ENCODE measurements around the gene CFAP44. TPM values are rescaled to one million over a fixed set of nuclear protein-coding genes. Genes with fewer than 3 reads are reported as not detected.

CFAP44 gene
- total RNA-seq, 1 experiment from 2014 or later: 2.4 TPM

GRCh38 chr3:113423699-113424098 lies 17.6 kb downstream of the CFAP44 start:
- TF ChIP-seq CTCF (IDR thresholded peaks at IDR 0.05; ENCODE audit: insufficient read depth in 1 of 2, low read depth in 1 of 2, low read length in 1 of 2, severe bottlenecking in 1 of 2, unreplicated experiment in 1 of 2): no peak
- ChIA-PET CTCF (no interaction called here), POLR2A (no interaction called here)
- H3K9me3 ChIP-seq: no peaks in the 10 kb centered on the region
- peaks cover 1% of the 10 kb centered on the region; the same call in 1 of the 2 replicates for H3K36me3 ChIP-seq (ENCODE audit: control insufficient read depth, insufficient read depth, low read length)
- DNase-seq: no peak
- Mint-ChIP-seq H3K4me3 (ENCODE audit: unreplicated experiment) (no peak overlapping the region), H3K4me1 (ENCODE audit: low read depth, unreplicated experiment) (no peaks in the 10 kb centered on the region), H3K36me3 (ENCODE audit: insufficient read depth, unreplicated experiment) (no peaks in the 10 kb centered on the region), H3K27ac (ENCODE audit: unreplicated experiment) (no peak overlapping the region), H3K9me3 (ENCODE audit: unreplicated experiment) (peaks cover 19% of the 10 kb centered on the region), H3K27me3 (ENCODE audit: insufficient read depth, unreplicated experiment) (no peaks in the 10 kb centered on the region)
- H3K27me3 ChIP-seq (replicated peaks; ENCODE audit: control insufficient read depth, insufficient read depth, low read length): no peaks in the 10 kb centered on the region
- BruUV-seq (replicated peaks): no TSS peak
- no peaks in the 10 kb centered on the region for H3K4me1 ChIP-seq
- no peak overlapping the region for H3K4me3 ChIP-seq (ENCODE audit: low read depth, low read length)
- intact Hi-C loops (cut with micrococcal nuclease; ENCODE audit: unreplicated experiment): no loop called here

GRCh38 chr3:113421082-113421481 lies 20.2 kb downstream of the CFAP44 start:
- POLR2A ChIA-PET: no interaction called here
- H3K4me1 ChIP-seq: no peaks in the 10 kb centered on the region

GRCh38 chr3:113409676-113410075 lies 31.6 kb downstream of the CFAP44 start:
- Histone ChIP-seq H3K9me3 (no peaks in the 10 kb centered on the region), H3K27me3 (replicated peaks; ENCODE audit: control insufficient read depth, insufficient read depth, low read length) (no peaks in the 10 kb centered on the region), H3K4me1 (no peaks in the 10 kb centered on the region), H3K4me3 (ENCODE audit: low read depth, low read length) (no peak overlapping the region), H3K36me3 (ENCODE audit: control insufficient read depth, insufficient read depth, low read length) (no peaks in the 10 kb centered on the region)
- H3K36me3 Mint-ChIP-seq (ENCODE audit: insufficient read depth, unreplicated experiment): no peaks in the 10 kb centered on the region
- H3K4me3 Mint-ChIP-seq (ENCODE audit: unreplicated experiment): no peak overlapping the region
- no peaks in the 10 kb centered on the region for H3K27me3 Mint-ChIP-seq (ENCODE audit: insufficient read depth, unreplicated experiment)
- BruUV-seq (replicated peaks): no TSS peak
- CTCF ChIA-PET: no interaction called here
- TF ChIP-seq CTCF (IDR thresholded peaks at IDR 0.05; ENCODE audit: insufficient read depth in 1 of 2, low read depth in 1 of 2, low read length in 1 of 2, severe bottlenecking in 1 of 2, unreplicated experiment in 1 of 2): no peak
- peaks cover 9% of the 10 kb centered on the region for H3K9me3 Mint-ChIP-seq (ENCODE audit: unreplicated experiment)
- POLR2A ChIA-PET: no interaction called here
- H3K27ac Mint-ChIP-seq (ENCODE audit: unreplicated experiment): no peak overlapping the region
- DNase-seq: no peak
- no peaks in the 10 kb centered on the region for H3K4me1 Mint-ChIP-seq (ENCODE audit: low read depth, unreplicated experiment)
- intact Hi-C loops (cut with micrococcal nuclease; ENCODE audit: unreplicated experiment): no loop called here

More at GRCh38 chr3:113421082-113421481, 20.2 kb downstream of the CFAP44 start:
- Mint-ChIP-seq H3K4me1 (ENCODE audit: low read depth, unreplicated experiment) (no peaks in the 10 kb centered on the region), H3K27ac (ENCODE audit: unreplicated experiment) (no peak overlapping the region), H3K36me3 (ENCODE audit: insufficient read depth, unreplicated experiment) (peaks cover 3% of the 10 kb centered on the region), H3K9me3 (ENCODE audit: unreplicated experiment) (peaks cover 6% of the 10 kb centered on the region), H3K27me3 (ENCODE audit: insufficient read depth, unreplicated experiment) (no peaks in the 10 kb centered on the region), H3K4me3 (ENCODE audit: unreplicated experiment) (no peak overlapping the region)
- no peaks in the 10 kb centered on the region for H3K36me3 ChIP-seq (ENCODE audit: control insufficient read depth, insufficient read depth, low read length)
- H3K9me3 ChIP-seq: no peaks in the 10 kb centered on the region
- intact Hi-C loops (cut with micrococcal nuclease; ENCODE audit: unreplicated experiment): no loop called here
- H3K27me3 ChIP-seq (replicated peaks; ENCODE audit: control insufficient read depth, insufficient read depth, low read length): no peaks in the 10 kb centered on the region
- BruUV-seq (replicated peaks): no TSS peak
- TF ChIP-seq CTCF (IDR thresholded peaks at IDR 0.05; ENCODE audit: insufficient read depth in 1 of 2, low read depth in 1 of 2, low read length in 1 of 2, severe bottlenecking in 1 of 2, unreplicated experiment in 1 of 2): no peak
- no peak overlapping the region for H3K4me3 ChIP-seq (ENCODE audit: low read depth, low read length)
- CTCF ChIA-PET: no interaction called here
- DNase-seq: no peak

Measured in Caco-2 (cell line).